ENCODE measurements around the gene TMX2. TPM values are rescaled to one million over a fixed set of nuclear protein-coding genes. Genes with fewer than 3 reads are reported as not detected.

TMX2 gene
- total and polyA plus RNA-seq, 4 donors = 80.3 to 139 (median 127) TPM

- H3K27me3 ChIP-seq (ENCODE audit: control insufficient read depth, insufficient read depth, low read length) = no peaks in the 10 kb centered on the region
- H3K4me1 ChIP-seq (ENCODE audit: control insufficient read depth, insufficient read depth, low read length) = peaks cover 13% of the 10 kb centered on the region
- no peak overlapping the region for H3K27ac ChIP-seq (ENCODE audit: low read depth, low read length)
- no peak overlapping the region for H3K4me3 ChIP-seq (ENCODE audit: low read depth, low read length)
- DNase-seq (ENCODE audit: low read depth in 4 of 6, low spot score in 6 of 6) = no peak
- WGBS (ENCODE audit: insufficient coverage) = no CpG with 5 or more reads among the region's 4 CpGs
- peaks cover 15% of the 10 kb centered on the region for H3K36me3 ChIP-seq (ENCODE audit: control insufficient read depth, insufficient read depth, low read length)
- H3K9me3 ChIP-seq (ENCODE audit: control insufficient read depth, insufficient read depth, low read length) = no peaks in the 10 kb centered on the region
Measured at GRCh38 chr11:57786436-57786835, 74.0 kb downstream of the TMX2 start.

GRCh38 chr11:57787006-57787604, 74.7 kb downstream of the TMX2 start:
- H3K9me3 ChIP-seq (ENCODE audit: control insufficient read depth, insufficient read depth, low read length) = no peaks in the 10 kb centered on the region
- peaks cover 11% of the 10 kb centered on the region for H3K4me1 ChIP-seq (ENCODE audit: control insufficient read depth, insufficient read depth, low read length)
- no peak for DNase-seq (ENCODE audit: low read depth in 4 of 6, low spot score in 6 of 6)
- H3K27me3 ChIP-seq (ENCODE audit: control insufficient read depth, insufficient read depth, low read length) = no peaks in the 10 kb centered on the region
- peaks cover 19% of the 10 kb centered on the region for H3K36me3 ChIP-seq (ENCODE audit: control insufficient read depth, insufficient read depth, low read length)
- WGBS (ENCODE audit: insufficient coverage) = no CpG with 5 or more reads among the region's 4 CpGs
- no peak overlapping the region for H3K27ac ChIP-seq (ENCODE audit: low read depth, low read length)
- no peak overlapping the region for H3K4me3 ChIP-seq (ENCODE audit: low read depth, low read length)

GRCh38 chr11:57787920-57788702, 75.7 kb downstream of the TMX2 start:
- no peak overlapping the region for H3K4me3 ChIP-seq (ENCODE audit: low read depth, low read length)
- peaks cover 23% of the 10 kb centered on the region for H3K36me3 ChIP-seq (ENCODE audit: control insufficient read depth, insufficient read depth, low read length)
- no peaks in the 10 kb centered on the region for H3K27me3 ChIP-seq (ENCODE audit: control insufficient read depth, insufficient read depth, low read length)
- DNase-seq (ENCODE audit: low read depth in 4 of 6, low spot score in 6 of 6) = no peak
- H3K4me1 ChIP-seq (ENCODE audit: control insufficient read depth, insufficient read depth, low read length) = peaks cover 11% of the 10 kb centered on the region
- H3K27ac ChIP-seq (ENCODE audit: low read depth, low read length) = no peak overlapping the region
- WGBS (ENCODE audit: insufficient coverage) = 65% methylated on average over 4 of the region's 6 CpGs
- H3K9me3 ChIP-seq (ENCODE audit: control insufficient read depth, insufficient read depth, low read length) = no peaks in the 10 kb centered on the region

GRCh38 chr11:57788703-57789088, 76.3 kb downstream of the TMX2 start:
- peaks cover 11% of the 10 kb centered on the region for H3K4me1 ChIP-seq (ENCODE audit: control insufficient read depth, insufficient read depth, low read length)
- H3K27ac ChIP-seq (ENCODE audit: low read depth, low read length) = no peak overlapping the region
- no peak overlapping the region for H3K4me3 ChIP-seq (ENCODE audit: low read depth, low read length)
- no peaks in the 10 kb centered on the region for H3K9me3 ChIP-seq (ENCODE audit: control insufficient read depth, insufficient read depth, low read length)
- DNase-seq (ENCODE audit: low read depth in 4 of 6, low spot score in 6 of 6) = no peak
- H3K36me3 ChIP-seq (ENCODE audit: control insufficient read depth, insufficient read depth, low read length) = peaks cover 25% of the 10 kb centered on the region
- no peaks in the 10 kb centered on the region for H3K27me3 ChIP-seq (ENCODE audit: control insufficient read depth, insufficient read depth, low read length)

Small RNAs within 50 kb of the gene (small RNA-seq; reads per million reads assigned to genes)
- not detected for gene TMX2-CTNND1 (ENCODE audit: low replicate concordance)

Other genes with a start within 250 kb of the TMX2 start
- 10 to 100 TPM in 1 of 2 donors, 1 to 10 TPM in 1; 5.3 to 10.4 TPM for gene SLC43A1, start 196.9 kb upstream of the TMX2 start, total RNA-seq
- gene SLC43A1, start 196.9 kb upstream of the TMX2 start, polyA plus RNA-seq (ENCODE audit: insufficient read length in 2 of 2) = 1 to 10 TPM; 4.0 to 6.1 TPM
- 10 to 100 TPM; 27.0 to 39.8 TPM for gene TIMM10, start 181.8 kb upstream of the TMX2 start, total RNA-seq
- gene TIMM10, start 181.8 kb upstream of the TMX2 start, polyA plus RNA-seq (ENCODE audit: insufficient read length in 2 of 2) = 10 to 100 TPM; 47.7 to 52.1 TPM
- gene SMTNL1, start 175.0 kb upstream of the TMX2 start, total RNA-seq = not detected
- 1 to 10 TPM in 1 of 2 donors, under 1 TPM in 1; 0.93 to 1.6 TPM for gene SMTNL1, start 175.0 kb upstream of the TMX2 start, polyA plus RNA-seq (ENCODE audit: insufficient read length in 2 of 2)
- gene UBE2L6, start 144.9 kb upstream of the TMX2 start, total RNA-seq = 10 to 100 TPM; 41.5 to 76.7 TPM
- 100 to 1,000 TPM in 1 of 2 donors, 10 to 100 TPM in 1; 99.6 to 114 TPM for gene UBE2L6, start 144.9 kb upstream of the TMX2 start, polyA plus RNA-seq (ENCODE audit: insufficient read length in 2 of 2)
- gene SERPING1, start 114.9 kb upstream of the TMX2 start, total RNA-seq = 100 to 1,000 TPM in 1 of 2 donors, 10 to 100 TPM in 1; 35.7 to 131 TPM
- gene SERPING1, start 114.9 kb upstream of the TMX2 start, polyA plus RNA-seq (ENCODE audit: insufficient read length in 2 of 2) = 100 to 1,000 TPM in 1 of 2 donors, 10 to 100 TPM in 1; 63.2 to 112 TPM
- 1 to 10 TPM; 2.6 to 3.3 TPM for gene YPEL4, start 62.7 kb upstream of the TMX2 start, total RNA-seq
- 1 to 10 TPM; 7.6 TPM for gene YPEL4, start 62.7 kb upstream of the TMX2 start, polyA plus RNA-seq (ENCODE audit: insufficient read length in 2 of 2)
- 10 to 100 TPM in 1 of 2 donors, 1 to 10 TPM in 1; 9.5 to 15.8 TPM for gene CLP1, start 54.8 kb upstream of the TMX2 start, total RNA-seq
- gene CLP1, start 54.8 kb upstream of the TMX2 start, polyA plus RNA-seq (ENCODE audit: insufficient read length in 2 of 2) = 10 to 100 TPM in 1 of 2 donors, 1 to 10 TPM in 1; 9.9 to 10.6 TPM
- gene ZDHHC5, start 44.5 kb upstream of the TMX2 start, total RNA-seq = 10 to 100 TPM; 22.5 to 22.8 TPM
- gene ZDHHC5, start 44.5 kb upstream of the TMX2 start, polyA plus RNA-seq (ENCODE audit: insufficient read length in 2 of 2) = 10 to 100 TPM; 31.8 to 34.3 TPM
- gene MED19, start 378 bp upstream of the TMX2 start, total RNA-seq = 10 to 100 TPM; 12.1 to 32.2 TPM
- gene MED19, start 378 bp upstream of the TMX2 start, polyA plus RNA-seq (ENCODE audit: insufficient read length in 2 of 2) = 10 to 100 TPM; 25.0 to 27.3 TPM
- gene SELENOH, start 28.9 kb downstream of the TMX2 start, total RNA-seq = 100 to 1,000 TPM in 1 of 2 donors, 10 to 100 TPM in 1; 39.8 to 136 TPM
- 100 to 1,000 TPM; 115 to 120 TPM for gene SELENOH, start 28.9 kb downstream of the TMX2 start, polyA plus RNA-seq (ENCODE audit: insufficient read length in 2 of 2)
- not detected for gene BTBD18, start 39.2 kb downstream of the TMX2 start, total RNA-seq
- under 1 TPM; 0.21 to 0.74 TPM for gene BTBD18, start 39.2 kb downstream of the TMX2 start, polyA plus RNA-seq (ENCODE audit: insufficient read length in 2 of 2)
- 100 to 1,000 TPM; 113 to 149 TPM for gene CTNND1, start 49.2 kb downstream of the TMX2 start, total RNA-seq
- 100 to 1,000 TPM; 126 to 137 TPM for gene CTNND1, start 49.2 kb downstream of the TMX2 start, polyA plus RNA-seq (ENCODE audit: insufficient read length in 2 of 2)

All from spinal cord (tissue), 10 donors.